Gastroesophageal sphincter (tissue), 3 donors: ENCODE results near the gene GAL3ST1.

Source experiments
- CTCF ChIP-seq, 4 experiments: fragments of 200-600 bp in 2 of 4; fragments of 450-650 bp in 2 of 4; sonication (generic) in 1 of 4; IDR thresholded peaks; one replicate each; pipeline ENCODE4 v1.5.1; 2017 to 2019; ENCODE audit warnings: antibody characterized with exemption in 4 of 4, mild to moderate bottlenecking in 2 of 4, moderate library complexity in 2 of 4
- EP300 ChIP-seq: sonication (generic); formaldehyde crosslinking; IDR thresholded peaks from one replicate; pipeline ENCODE4 v1.6.1; 2017; ENCODE audit warnings: antibody characterized with exemption, mild to moderate bottlenecking
- POLR2A ChIP-seq, 2 donors: fragments of 450-650 bp; IDR thresholded peaks; one replicate each; pipeline ENCODE4 v1.6.1; 2017; ENCODE audit warnings: antibody characterized with exemption in 2 of 2, mild to moderate bottlenecking in 2 of 2, moderate library complexity in 1 of 2
- POLR2AphosphoS5 ChIP-seq: sonication (generic); formaldehyde crosslinking; IDR thresholded peaks from one replicate; pipeline ENCODE4 v1.6.1; 2017; ENCODE audit warnings: antibody characterized with exemption

- TF ChIP-seq CTCF (IDR thresholded peaks at IDR 0.05) (no peak), POLR2A (IDR thresholded peaks at IDR 0.05) (no peak), EP300 (no peak), POLR2AphosphoS5 (no peak)
These were observed 18.9 kb downstream of the GAL3ST1 start for GRCh38 chr22:30555282-30556210.
